ENCODE data around the gene QRFP. TPM values are rescaled to one million over a fixed set of nuclear protein-coding genes. Genes with fewer than 3 reads are reported as not detected.

Gene QRFP
- total and polyA plus RNA-seq, 2 of the 8 experiments (the other 6 are each of a cell fraction or from before 2014, with no cell fraction given), result not detected

- H3K23me2 ChIP-seq (ENCODE audit: low read depth, low read length), result no peaks in the 10 kb centered on the region
- peaks cover 0 to 3% (median 0%) of the 10 kb centered on the region in 4 experiments; a peak in 3 of 7 replicates for H3K4me1 ChIP-seq (replicated peaks in 1 of 4; ENCODE audit: control insufficient read depth in 3 of 4, insufficient read depth in 4 of 4, low read length in 3 of 4)
- ChIA-PET CTCF (ENCODE audit: partially characterized antibody) (interaction anchor here (1.1 to 8.2 kb wide), 18 partner anchors 8 to 213 kb away, joined by 3 to 49 read pairs (median 6); no protein-coding TSS in a partner anchor), POLR2A (ENCODE audit: partially characterized antibody) (interaction anchor here (0.9 to 2.3 kb wide), 4 partner anchors 8 to 203 kb away, joined by 3 to 5 read pairs (median 3); no protein-coding TSS in a partner anchor)
- no peak overlapping the region for H2AFZ ChIP-seq (ENCODE audit: low read length)
- H2BK5ac ChIP-seq (ENCODE audit: low read depth, low read length), result no peak overlapping the region
- no peak overlapping the region for H3K56ac ChIP-seq (replicated peaks; ENCODE audit: insufficient read length, low read depth, low read length)
- peak; percentile 55 to 70 for TF ChIP-seq RAD21 (IDR thresholded peaks at IDR 0.05 in 1 of 2, conservative IDR thresholded peaks at IDR 0.05 in 1 of 2; ENCODE audit: low read depth in 2 of 2, low read length in 2 of 2)
- TF ChIP-seq CTCF (IDR thresholded peaks at IDR 0.05; ENCODE audit: control extremely low read depth in 1 of 3, insufficient read depth in 1 of 3, low read depth in 1 of 3, low read length in 3 of 3), result peak in 2 of 3 experiments; percentile 48 to 53; a peak in 3 of 4 replicates
- no peak for TF ChIP-seq HDAC6 (IDR thresholded peaks at IDR 0.05; ENCODE audit: low read depth, low read length)
- 0 out of 2 replicates have a peak, but pooled peaks have one; percentile 14 for TF ChIP-seq MAX (IDR thresholded peaks at IDR 0.05)
- TF ChIP-seq SRF (IDR thresholded peaks at IDR 0.05; ENCODE audit: low read depth, low read length), result no peak
- no peak overlapping the region for H3K4me3 ChIP-seq (ENCODE audit: extremely low read depth in 1 of 4, insufficient read depth in 2 of 4, low read depth in 3 of 4, low read length in 4 of 4)
- no peak overlapping the region for H3K27ac ChIP-seq (ENCODE audit: low read depth, low read length)
- no peak overlapping the region for H3K23ac ChIP-seq (ENCODE audit: insufficient read length)
- no peak overlapping the region for H4K91ac ChIP-seq (replicated peaks; ENCODE audit: insufficient read length, low read length)
- H2BK12ac ChIP-seq (ENCODE audit: low read depth, low read length), result no peak overlapping the region
- H3K36me3 ChIP-seq (ENCODE audit: control insufficient read depth in 2 of 4, insufficient read depth in 4 of 4, low read length in 3 of 4), result peaks cover 3 to 14% (median 6%) of the 10 kb centered on the region in 4 experiments; a peak in 6 of 8 replicates
- H3K79me1 ChIP-seq (ENCODE audit: low read depth, low read length), result no peaks in the 10 kb centered on the region
- no peak overlapping the region for H2BK120ac ChIP-seq (replicated peaks; ENCODE audit: low read depth, low read length)
- H4K5ac ChIP-seq (ENCODE audit: insufficient read length, low read depth, low read length), result no peak overlapping the region
- no peak for DNase-seq (ENCODE audit: low read depth in 1 of 2, low spot score in 2 of 2)
- FAIRE-seq, result no peak
- H2BK20ac ChIP-seq (ENCODE audit: low read length), result no peak overlapping the region
- H3K79me2 ChIP-seq (ENCODE audit: control insufficient read depth in 1 of 2, insufficient read depth in 2 of 2, low read length in 2 of 2), result no peaks in the 10 kb centered on the region
- H3K14ac ChIP-seq (ENCODE audit: insufficient read length), result no peak overlapping the region
- no peak overlapping the region for H3K18ac ChIP-seq (ENCODE audit: extremely low read depth, low read length)
- H2BK15ac ChIP-seq (ENCODE audit: low read length), result no peak overlapping the region
- no peak overlapping the region for H3K4me2 ChIP-seq (ENCODE audit: insufficient read depth in 1 of 2, low read depth in 2 of 2, low read length in 2 of 2)
- no peaks in the 10 kb centered on the region for H3K9me3 ChIP-seq (ENCODE audit: insufficient read depth in 2 of 2, low read depth in 1 of 2, low read length in 1 of 2)
- H4K20me1 ChIP-seq (replicated peaks in 1 of 2; ENCODE audit: control insufficient read depth in 1 of 2, insufficient read depth in 2 of 2, low read length in 2 of 2), result peaks cover 4 to 6% of the 10 kb centered on the region in 2 experiments
- 0 out of 2 replicates have a peak overlapping the region, but pooled peaks have one; percentile 7 for H4K8ac ChIP-seq (ENCODE audit: extremely low read depth, insufficient read depth, low read length)
- H2AK5ac ChIP-seq (ENCODE audit: low read depth, low read length), result no peak overlapping the region
- no peak overlapping the region for H3K9ac ChIP-seq (replicated peaks in 1 of 4; ENCODE audit: extremely low read depth in 1 of 4, low read depth in 3 of 4, low read length in 3 of 4)
- WGBS, 2 experiments (ENCODE audit: extremely low coverage in 1 of 2, insufficient coverage in 1 of 2, insufficient read length in 1 of 2, insufficient replicate concordance in 2 of 2, low coverage in 1 of 2, low lambda C conversion rate in 2 of 2, missing lambda C conversion rate in 1 of 2), result 91% methylated on average over 30 of the region's 34 CpGs; no CpG with 5 or more reads in 1 of the 2 experiments
- H3K27me3 ChIP-seq (replicated peaks in 1 of 4; ENCODE audit: control insufficient read depth in 3 of 4, extremely low read depth in 1 of 4, insufficient read depth in 3 of 4, low read length in 3 of 4), result no peaks in the 10 kb centered on the region
- no peak overlapping the region for H3K4ac ChIP-seq (replicated peaks; ENCODE audit: insufficient read length, low read depth, low read length)
Measured at GRCh38 chr9:130893341-130894101, 3.1 kb downstream of the QRFP start.

Measured in H1 (cell line).